H1 (cell line): ENCODE data around the gene FBXO28. TPM values are rescaled to one million over a fixed set of nuclear protein-coding genes. Genes with fewer than 3 reads are reported as not detected.

Experiments
- CTCF ChIA-PET: fragments of 300-600 bp; sonication (Branson Sonifier 250); formaldehyde crosslinking; loops from one replicate; lab custom pipeline; 2021; ENCODE audit not compliant: partially characterized antibody; lab: Charles Lee
- POLR2A ChIA-PET: fragments of 300-600 bp; sonication (Branson Sonifier 250); formaldehyde crosslinking; loops from one replicate; lab custom pipeline; 2021; ENCODE audit warnings: inconsistent platforms; ENCODE audit not compliant: partially characterized antibody; lab: Charles Lee
- DNase-seq, 2 experiments: peaks; one replicate each; pipeline versions ENCODE4 v3.0.0 to v3.0.0-alpha.2; 2010 to 2022; ENCODE audit warnings: low spot score in 2 of 2, low read depth in 1 of 2, mixed read lengths in 1 of 2
- FAIRE-seq: peaks from 2 replicates; lab custom pipeline; 2011; peaks lifted over from hg19 to GRCh38; lab: Jason Lieb, UNC
- H2AFZ ChIP-seq: 2 replicates; pipeline ENCODE4 v1.8.1; 2012; ENCODE audit warnings: low read length, inconsistent platforms
- H2AK5ac ChIP-seq: 2 replicates; pipeline ENCODE4 v1.6.1; 2013; ENCODE audit warnings: low read depth, low read length
- H2BK120ac ChIP-seq: replicated peaks from 2 replicates; pipeline ENCODE3; 2013; ENCODE audit warnings: low read depth, low read length, inconsistent platforms
- H2BK12ac ChIP-seq: 2 replicates; pipeline ENCODE4 v1.6.1; 2013; ENCODE audit warnings: low read depth, low read length
- H2BK15ac ChIP-seq: 2 replicates; pipeline ENCODE4 v1.6.1; 2013; ENCODE audit warnings: low read length
- H2BK20ac ChIP-seq: 2 replicates; pipeline ENCODE4 v1.6.1; 2013; ENCODE audit warnings: low read length
- H2BK5ac ChIP-seq: 2 replicates; pipeline ENCODE4 v1.6.1; 2013; ENCODE audit warnings: low read depth, low read length
- H3K14ac ChIP-seq: 2 replicates; pipeline ENCODE4 v1.6.1; 2013; ENCODE audit warnings: inconsistent platforms; ENCODE audit not compliant: insufficient read length
- H3K18ac ChIP-seq: 2 replicates; pipeline ENCODE4 v1.6.1; 2013; ENCODE audit warnings: low read length; ENCODE audit errors: extremely low read depth
- H3K23ac ChIP-seq: 2 replicates; pipeline ENCODE4 v1.6.1; 2013; ENCODE audit warnings: inconsistent platforms; ENCODE audit not compliant: insufficient read length
- H3K23me2 ChIP-seq: 2 replicates; pipeline ENCODE4 v1.6.1; 2013; ENCODE audit warnings: low read depth, low read length
- H3K27ac ChIP-seq: 2 replicates; pipeline ENCODE4 v1.6.1; 2011; ENCODE audit warnings: low read depth, low read length, inconsistent platforms
- H3K27me3 ChIP-seq, 4 experiments: replicated peaks in 1 of 4; 1 replicate in 1 of 4; 2 replicates in 3 of 4; pipeline versions ENCODE4 v1.6.1 to v1.8.1; 2011 to 2013; ENCODE audit warnings: low read length in 3 of 4, mild to moderate bottlenecking in 3 of 4, inconsistent platforms in 2 of 4, mixed read lengths in 2 of 4, moderate library complexity in 1 of 4; ENCODE audit not compliant: control insufficient read depth in 3 of 4, insufficient read depth in 3 of 4; ENCODE audit errors: extremely low read depth in 1 of 4
- H3K36me3 ChIP-seq, 4 experiments: 2 replicates each; pipeline versions ENCODE4 v1.6.1 to v1.8.1; 2011 to 2013; ENCODE audit warnings: mild to moderate bottlenecking in 4 of 4, low read length in 3 of 4, moderate library complexity in 2 of 4, control low read depth in 1 of 4, inconsistent platforms in 1 of 4; ENCODE audit not compliant: insufficient read depth in 4 of 4, control insufficient read depth in 2 of 4
- H3K4ac ChIP-seq: replicated peaks from 2 replicates; pipeline ENCODE3; 2013; ENCODE audit warnings: low read length, low read depth, mixed read lengths, inconsistent platforms; ENCODE audit not compliant: insufficient read length
- H3K4me1 ChIP-seq, 4 experiments: replicated peaks in 1 of 4; 1 replicate in 1 of 4; 2 replicates in 3 of 4; pipeline versions ENCODE4 v1.6.1 to v1.8.1; 2011 to 2013; ENCODE audit warnings: low read length in 3 of 4, inconsistent platforms in 2 of 4, mixed read lengths in 1 of 4; ENCODE audit not compliant: insufficient read depth in 4 of 4, control insufficient read depth in 3 of 4
- H3K4me2 ChIP-seq, 2 experiments: 2 replicates each; pipeline versions ENCODE4 v1.6.1 to v1.8.1; 2011 to 2013; ENCODE audit warnings: low read depth in 2 of 2, low read length in 2 of 2, control low read depth in 1 of 2, inconsistent platforms in 1 of 2, mild to moderate bottlenecking in 1 of 2; ENCODE audit not compliant: insufficient read depth in 1 of 2
- H3K4me3 ChIP-seq, 4 experiments: fragments of 200-600, 300-600 bp in 1 of 4; sonication (generic), shearing (Covaris generic), sonication (Bioruptor Twin) in 1 of 4; 2 replicates each; pipeline versions ENCODE4 v1.5.1 to v1.8.1; 2011 to 2016; ENCODE audit warnings: low read length in 4 of 4, low read depth in 3 of 4, control low read depth in 2 of 4, inconsistent platforms in 2 of 4, mild to moderate bottlenecking in 2 of 4, mixed read lengths in 1 of 4, moderate library complexity in 1 of 4; ENCODE audit not compliant: insufficient read depth in 2 of 4; ENCODE audit errors: extremely low read depth in 1 of 4
- H3K56ac ChIP-seq: replicated peaks from 2 replicates; pipeline ENCODE3; 2013; ENCODE audit warnings: low read depth, mild to moderate bottlenecking, mixed read lengths, low read length, inconsistent platforms; ENCODE audit not compliant: insufficient read length
- H3K79me1 ChIP-seq: 2 replicates; pipeline ENCODE4 v1.6.1; 2013; ENCODE audit warnings: low read depth, low read length, control low read depth
- H3K79me2 ChIP-seq, 2 experiments: 2 replicates each; pipeline versions ENCODE4 v1.6.1 to v1.8.1; 2012 to 2013; ENCODE audit warnings: low read length in 2 of 2, mild to moderate bottlenecking in 2 of 2, inconsistent platforms in 1 of 2; ENCODE audit not compliant: insufficient read depth in 2 of 2, control insufficient read depth in 1 of 2
- H3K9ac ChIP-seq, 4 experiments: replicated peaks in 1 of 4; 1 replicate in 1 of 4; 2 replicates in 3 of 4; pipeline versions ENCODE4 v1.6.1 to v1.8.1; 2011 to 2013; ENCODE audit warnings: low read depth in 3 of 4, low read length in 3 of 4, control low read depth in 2 of 4, mild to moderate bottlenecking in 2 of 4, moderate library complexity in 2 of 4, inconsistent platforms in 1 of 4; ENCODE audit errors: extremely low read depth in 1 of 4
- H3K9me3 ChIP-seq, 2 experiments: 2 replicates each; pipeline versions ENCODE4 v1.6.1 to v1.8.1; 2012 to 2013; ENCODE audit warnings: mild to moderate bottlenecking in 2 of 2, moderate library complexity in 2 of 2, control low read depth in 1 of 2, inconsistent platforms in 1 of 2, low read depth in 1 of 2, low read length in 1 of 2, mixed read lengths in 1 of 2; ENCODE audit not compliant: insufficient read depth in 2 of 2
- H4K20me1 ChIP-seq, 2 experiments: replicated peaks in 1 of 2; 2 replicates each; pipeline versions ENCODE3 to v1.8.1; 2011 to 2013; ENCODE audit warnings: inconsistent platforms in 2 of 2, low read length in 2 of 2, mild to moderate bottlenecking in 1 of 2; ENCODE audit not compliant: insufficient read depth in 2 of 2, control insufficient read depth in 1 of 2
- H4K5ac ChIP-seq: 2 replicates; pipeline ENCODE4 v1.6.1; 2013; ENCODE audit warnings: low read length, low read depth, mixed read lengths, inconsistent platforms; ENCODE audit not compliant: insufficient read length
- H4K8ac ChIP-seq: 2 replicates; pipeline ENCODE4 v1.8.0; 2013; ENCODE audit warnings: mild to moderate bottlenecking, moderate library complexity, low read length, inconsistent platforms; ENCODE audit not compliant: insufficient read depth; ENCODE audit errors: extremely low read depth
- H4K91ac ChIP-seq: replicated peaks from 2 replicates; pipeline ENCODE3; 2013; ENCODE audit warnings: low read length, mixed read lengths, inconsistent platforms; ENCODE audit not compliant: insufficient read length
- BRCA1 ChIP-seq: IDR thresholded peaks from 2 replicates; pipeline ENCODE4 v1.6.1; 2012; ENCODE audit warnings: low read depth, low read length, improper control_type of control experiment
- CBX8 ChIP-seq: fragments of 300-800, 300-1000 bp; sonication (generic); IDR thresholded peaks from 2 replicates; pipeline ENCODE4 v1.7.1; 2016; ENCODE audit warnings: low read depth, low read length, borderline replicate concordance
- GABPA ChIP-seq: IDR thresholded peaks from 2 replicates; pipeline ENCODE4 v1.6.1; 2011; ENCODE audit warnings: mild to moderate bottlenecking, low read length, moderate library complexity, borderline replicate concordance; ENCODE audit not compliant: insufficient read depth
- POLR2A ChIP-seq, 2 experiments: IDR thresholded peaks; 1 replicate in 1 of 2; 2 replicates in 1 of 2; pipeline ENCODE4 v1.6.1; 2011; ENCODE audit warnings: low read depth in 2 of 2, low read length in 2 of 2, mild to moderate bottlenecking in 2 of 2; ENCODE audit errors: control extremely low read depth in 1 of 2
- POU5F1 ChIP-seq: IDR thresholded peaks from 2 replicates; pipeline ENCODE4 v1.6.1; 2011; ENCODE audit warnings: low read depth, mild to moderate bottlenecking, low read length, moderate library complexity
- RNF2 ChIP-seq: fragments of 200-900, 300-1000 bp; sonication (generic); IDR thresholded peaks from 2 replicates; pipeline ENCODE4 v1.7.1; 2016; ENCODE audit warnings: borderline replicate concordance, low read depth, mild to moderate bottlenecking, antibody characterized with exemption, low read length; ENCODE audit not compliant: poor library complexity, severe bottlenecking; ENCODE audit errors: missing control alignments
- SIRT6 ChIP-seq: IDR thresholded peaks from one replicate; pipeline ENCODE4 v1.7.1; 2012; ENCODE audit warnings: low read length, inconsistent platforms
- SP1 ChIP-seq: IDR thresholded peaks from 2 replicates; pipeline ENCODE4 v1.6.1; 2011; ENCODE audit warnings: low read depth, low read length
- TAF1 ChIP-seq: IDR thresholded peaks from 2 replicates; pipeline ENCODE4 v1.6.1; 2011; ENCODE audit warnings: mild to moderate bottlenecking, low read depth, low read length
- TBP ChIP-seq: IDR thresholded peaks from 2 replicates; pipeline ENCODE4 v1.6.1; 2011; ENCODE audit warnings: low read depth, low read length, improper control_type of control experiment
- TCF12 ChIP-seq: IDR thresholded peaks from 2 replicates; pipeline ENCODE4 v1.6.1; 2011; ENCODE audit warnings: low read depth, mild to moderate bottlenecking, low read length
- WGBS, 2 experiments: shearing (Covaris generic) in 1 of 2; methylation state at CpG; one replicate each; pipeline versions ENCODE4 v1.1.6 to v1.1.7; 2013 to 2015; ENCODE audit warnings: low lambda C conversion rate in 2 of 2, mixed read lengths in 2 of 2, inconsistent platforms in 1 of 2, low coverage in 1 of 2, missing lambda C conversion rate in 1 of 2; ENCODE audit not compliant: insufficient replicate concordance in 2 of 2, insufficient coverage in 1 of 2, insufficient read length in 1 of 2; ENCODE audit errors: extremely low coverage in 1 of 2, missing lambda C conversion rate in 1 of 2; 5-methylcytosine and 5-hydroxymethylcytosine counted together
- polyA plus RNA-seq, 7 experiments: library from polyadenylated mRNA; depleted of rRNA in 3 of 7; stranded (reverse) in 5 of 7; unstranded in 2 of 7; fragments of >200 nt in 5 of 7; fragments of 200-250 nt in 2 of 7; gene quantifications; 1 replicate in 5 of 7; 2 replicates in 1 of 7; 4 replicates in 1 of 7; pipeline versions ENCODE4 v1.2.1 to v1.2.3, GENCODE V29; 2011 to 2013; ENCODE audit warnings: missing spikeins in 2 of 7, mixed read lengths in 2 of 7
- total RNA-seq: library from RNA; stranded (reverse); fragmentation: NEBNext Ultra II Directional; extraction: Animal tissue kit (Norgen Biotek cat#: 25700); gene quantifications from 2 replicates; pipeline ENCODE4 v1.2.1, GENCODE V29; 2021

FBXO28 gene
- total and polyA plus RNA-seq, 2 of the 8 experiments (the other 6 are each of a cell fraction or from before 2014, with no cell fraction given) = 10.3 to 42.5 TPM

DNA sequence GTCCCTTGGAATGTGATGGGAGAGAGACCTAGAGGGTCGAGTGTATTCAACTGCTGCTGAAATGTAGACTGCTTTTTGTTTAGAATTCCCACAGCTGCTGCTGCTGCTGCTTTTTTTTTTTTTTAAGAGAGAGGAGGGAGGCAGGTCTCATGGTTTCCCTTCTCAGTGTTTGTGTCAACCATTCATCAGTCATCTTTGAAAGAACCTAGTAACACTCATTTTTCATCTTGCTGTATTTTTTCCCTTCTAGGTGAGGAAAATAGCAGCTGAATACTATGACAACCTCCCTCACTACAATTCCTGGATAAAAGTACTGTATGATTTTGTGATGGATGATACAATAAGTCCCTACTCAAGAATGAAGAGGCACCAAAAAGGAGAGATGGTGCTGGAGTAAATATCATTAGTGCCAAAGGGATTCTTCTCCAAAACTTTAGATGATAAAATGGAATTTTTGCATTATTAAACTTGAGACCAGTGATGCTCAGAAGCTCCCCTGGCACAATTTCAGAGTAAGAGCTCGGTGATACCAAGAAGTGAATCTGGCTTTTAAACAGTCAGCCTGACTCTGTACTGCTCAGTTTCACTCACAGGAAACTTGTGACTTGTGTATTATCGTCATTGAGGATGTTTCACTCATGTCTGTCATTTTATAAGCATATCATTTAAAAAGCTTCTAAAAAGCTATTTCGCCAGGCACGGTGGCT, 78.3 kb downstream of the FBXO28 start:
- H2BK5ac ChIP-seq = no peak overlapping the region
- H3K79me2 ChIP-seq = peaks cover 4 to 33% of the 10 kb centered on the region in 2 experiments
- ChIA-PET POLR2A (no interaction called here), CTCF (interaction anchor here (0.7 to 1.6 kb wide), 4 partner anchors 9 to 23 kb away, joined by 3 to 8 read pairs (median 3); partner anchors contain the start of gene DEGS1)
- H4K91ac ChIP-seq = no peak overlapping the region
- no peak overlapping the region for H3K4ac ChIP-seq
- no peaks in the 10 kb centered on the region for H3K27me3 ChIP-seq
- H2BK120ac ChIP-seq = no peak overlapping the region
- H3K56ac ChIP-seq = no peak overlapping the region
- no peak overlapping the region for H3K9ac ChIP-seq
- 94% methylated on average over 5 of the region's 5 CpGs; no CpG with 5 or more reads in 1 of the 2 experiments for WGBS, 2 experiments
- no peak overlapping the region for H2BK12ac ChIP-seq
- H3K23ac ChIP-seq = no peak overlapping the region
- H3K14ac ChIP-seq = no peak overlapping the region
- no peak overlapping the region for H3K27ac ChIP-seq
- no peak overlapping the region for H2BK20ac ChIP-seq
- H3K36me3 ChIP-seq = peaks cover 2 to 32% (median 14%) of the 10 kb centered on the region in 4 experiments; a peak in 5 of 8 replicates
- FAIRE-seq (no peak), DNase-seq (no peak)
- peaks cover 0 to 2% of the 10 kb centered on the region in 2 experiments; a peak in 1 of 4 replicates for H3K9me3 ChIP-seq
- no peak overlapping the region for H2BK15ac ChIP-seq
- TF ChIP-seq RNF2 (no peak), SIRT6 (no peak), BRCA1 (no peak), CBX8 (no peak), POU5F1 (no peak), TAF1 (no peak), SP1 (no peak), POLR2A (IDR thresholded peaks at IDR 0.05; ENCODE audit: control extremely low read depth in 1 of 2, low read depth in 2 of 2, low read length in 2 of 2) (no peak), GABPA (no peak), TBP (no peak), TCF12 (no peak)
- H4K5ac ChIP-seq = no peak overlapping the region
- H3K18ac ChIP-seq = no peak overlapping the region
- no peaks in the 10 kb centered on the region for H3K23me2 ChIP-seq
- no peak overlapping the region for H3K4me3 ChIP-seq
- peaks cover 0 to 3% (median 0%) of the 10 kb centered on the region in 4 experiments; a peak in 1 of 7 replicates for H3K4me1 ChIP-seq
- no peak overlapping the region for H4K8ac ChIP-seq
- H4K20me1 ChIP-seq = no peaks in the 10 kb centered on the region
- H3K4me2 ChIP-seq = no peak overlapping the region
- H2AFZ ChIP-seq = no peak overlapping the region
- no peaks in the 10 kb centered on the region; the same call in 1 of the 2 replicates for H3K79me1 ChIP-seq
- no peak overlapping the region for H2AK5ac ChIP-seq
